ENCODE results near the gene LPP.

The LPP gene

DNA sequence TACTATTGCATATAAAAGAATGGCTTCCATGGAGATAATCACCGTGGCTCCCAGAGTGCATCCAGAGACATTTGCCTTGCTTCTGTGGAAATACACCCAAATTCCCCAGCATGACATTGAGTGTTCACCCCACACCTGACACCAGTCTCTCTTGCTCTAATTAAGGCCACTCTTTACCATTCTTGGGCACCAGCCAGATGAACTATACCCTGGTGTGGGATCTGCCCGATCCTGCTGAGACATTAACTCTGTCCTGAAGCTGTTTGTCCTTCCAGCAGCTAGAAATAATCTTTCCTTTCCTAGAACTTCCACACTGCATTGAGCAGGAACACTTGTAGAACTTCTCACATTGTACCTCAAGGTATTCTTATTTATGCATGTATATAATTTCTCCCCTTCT lies 105.2 kb downstream of the LPP start:
- DNase-seq = peak; percentile 10

- no peak for DNase-seq
These were observed 105.6 kb downstream of the LPP start for GRCh38 chr3:188259596-188259995.

- no peak for DNase-seq
These were observed 107.1 kb downstream of the LPP start for GRCh38 chr3:188261011-188261410.

GRCh38 chr3:188262488-188262887 lies 108.5 kb downstream of the LPP start:
- DNase-seq = no peak

GRCh38 chr3:188262913-188263683 lies 109.1 kb downstream of the LPP start:
- peak; percentile 62 for DNase-seq

DNA sequence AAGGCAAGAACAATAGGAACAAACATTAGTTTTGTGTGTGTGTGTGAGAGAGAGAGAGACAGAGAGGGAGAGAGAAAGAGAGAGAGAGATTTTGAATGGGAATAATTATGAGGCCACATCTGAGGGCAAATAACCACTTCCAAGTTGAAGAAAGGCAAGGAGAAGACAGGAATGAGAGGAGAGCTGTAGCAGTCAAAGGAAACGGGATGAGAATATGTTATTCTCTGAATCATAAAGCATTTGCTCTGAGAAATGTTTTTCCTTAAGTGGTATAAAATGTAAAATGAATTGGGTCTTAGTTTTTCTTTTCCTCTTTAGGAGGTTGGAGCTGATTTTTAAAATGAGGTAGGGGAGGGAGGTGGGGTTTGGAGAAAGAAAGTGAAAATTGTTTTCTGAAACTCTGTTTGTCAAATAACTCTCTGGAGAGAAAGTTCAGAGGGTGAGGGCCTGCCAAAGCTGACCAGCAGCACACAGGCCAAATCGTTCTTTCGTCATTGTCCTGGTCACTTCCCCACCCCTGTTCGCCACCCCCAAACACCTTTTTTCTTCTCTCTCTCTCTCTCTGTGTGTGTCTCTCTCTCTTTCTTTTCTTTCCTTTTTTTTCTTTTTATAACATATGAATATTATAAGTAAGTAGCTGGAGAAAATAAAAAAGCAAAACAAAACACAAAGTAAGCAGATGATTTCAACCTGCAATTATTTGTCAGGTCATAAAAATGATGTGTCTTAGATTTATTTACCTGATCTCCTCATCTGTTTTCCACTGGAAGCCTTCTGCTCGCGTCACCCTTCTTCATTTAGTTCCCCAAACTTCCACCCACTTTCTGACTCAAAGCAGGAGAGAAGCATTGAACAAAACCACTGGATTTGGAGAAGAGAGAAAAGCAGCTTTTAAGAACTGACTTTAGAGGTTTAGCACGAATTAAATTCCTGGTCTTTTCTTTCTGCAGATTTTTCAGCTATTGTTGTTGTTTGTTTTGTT lies 110.6 kb downstream of the LPP start:
- DNase-seq = no peak

DNA sequence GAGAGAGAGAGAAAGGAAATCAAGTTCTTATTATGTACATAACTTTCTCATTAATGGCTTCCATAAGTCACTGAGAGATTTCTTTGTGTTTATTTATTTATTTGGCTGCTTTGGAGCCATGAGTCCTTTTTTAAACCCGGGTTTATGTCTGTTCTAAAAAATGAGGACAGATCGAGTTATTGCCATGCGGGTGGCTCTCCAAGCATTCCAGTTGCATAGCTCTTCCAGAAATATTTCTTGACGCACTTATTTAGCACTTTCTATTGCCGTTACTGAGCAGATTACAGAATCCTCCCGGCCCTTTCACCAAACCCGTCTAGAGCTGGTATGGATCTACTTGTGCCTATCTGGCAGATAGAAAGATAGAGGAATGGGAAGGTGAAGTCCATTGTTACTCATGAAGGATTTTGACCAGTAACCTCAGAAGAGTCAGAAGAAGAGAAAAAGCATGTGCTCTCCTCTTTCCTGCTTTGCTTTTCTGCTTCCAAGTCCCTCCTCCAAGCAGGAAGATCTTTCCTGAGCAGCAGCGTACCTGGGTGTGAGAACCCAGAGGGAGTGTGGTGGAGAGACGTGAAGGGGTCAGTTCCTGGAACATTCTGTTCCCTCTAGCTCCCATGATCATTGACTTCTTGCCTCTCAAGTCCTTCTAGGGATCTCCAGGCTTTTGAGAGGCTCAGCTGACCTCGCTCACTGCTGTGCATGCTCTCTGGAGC lies 112.8 kb downstream of the LPP start:
- DNase-seq = no peak

GRCh38 chr3:188267790-188268335 lies 113.9 kb downstream of the LPP start:
- DNase-seq = no peak

GRCh38 chr3:188268336-188268735 lies 114.4 kb downstream of the LPP start:
- no peak for DNase-seq

DNA sequence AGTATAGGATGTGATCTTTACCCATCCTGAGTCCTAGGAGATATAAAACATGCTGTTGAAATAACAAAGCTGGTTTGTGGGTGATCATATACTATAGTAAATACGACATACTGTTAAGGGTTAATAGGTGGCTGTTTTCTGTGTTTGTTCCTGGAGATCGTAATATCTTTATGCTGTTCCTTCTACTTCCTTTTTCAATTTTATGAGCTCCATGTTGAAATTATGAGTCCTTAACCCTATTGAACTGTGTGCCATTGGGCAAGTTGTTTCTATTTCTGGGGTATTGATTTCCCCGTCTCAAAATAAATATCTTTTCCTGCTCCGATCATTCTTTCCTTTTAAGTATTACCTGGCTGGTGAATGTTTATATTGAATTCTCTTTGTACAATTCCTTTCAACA lies 115.1 kb downstream of the LPP start:
- no peak for DNase-seq

DNA sequence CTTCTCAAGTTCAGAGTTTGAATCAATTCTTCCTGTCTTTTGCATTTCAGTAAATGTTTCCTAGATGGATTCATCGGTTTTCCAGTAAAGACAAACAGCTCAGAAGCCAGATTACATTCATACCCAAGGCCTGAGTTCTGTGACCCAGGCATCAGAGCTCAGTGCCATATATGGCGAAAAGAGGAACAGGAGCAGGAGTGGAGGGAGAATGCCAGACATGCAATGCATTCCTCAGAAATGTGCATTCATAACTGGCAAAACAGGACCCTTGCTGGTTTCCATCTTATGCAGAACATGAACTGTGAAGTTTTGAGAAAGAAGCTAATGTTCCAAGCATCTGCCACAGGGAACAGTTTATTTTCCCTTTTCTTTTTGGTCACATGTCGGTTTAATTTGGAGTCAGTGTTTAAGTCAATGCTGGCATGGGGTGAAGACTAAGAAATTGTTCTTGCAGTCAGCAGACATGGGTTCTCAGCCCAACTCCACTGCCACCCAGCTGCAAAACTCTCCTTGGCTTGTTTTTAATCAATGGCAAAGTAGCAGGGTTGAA lies 116.5 kb downstream of the LPP start:
- no peak for DNase-seq

- no peak for DNase-seq
These were observed 117.4 kb downstream of the LPP start for GRCh38 chr3:188271226-188271914.

- no peak for DNase-seq
These were observed 118.8 kb downstream of the LPP start for GRCh38 chr3:188272481-188273372.

DNA sequence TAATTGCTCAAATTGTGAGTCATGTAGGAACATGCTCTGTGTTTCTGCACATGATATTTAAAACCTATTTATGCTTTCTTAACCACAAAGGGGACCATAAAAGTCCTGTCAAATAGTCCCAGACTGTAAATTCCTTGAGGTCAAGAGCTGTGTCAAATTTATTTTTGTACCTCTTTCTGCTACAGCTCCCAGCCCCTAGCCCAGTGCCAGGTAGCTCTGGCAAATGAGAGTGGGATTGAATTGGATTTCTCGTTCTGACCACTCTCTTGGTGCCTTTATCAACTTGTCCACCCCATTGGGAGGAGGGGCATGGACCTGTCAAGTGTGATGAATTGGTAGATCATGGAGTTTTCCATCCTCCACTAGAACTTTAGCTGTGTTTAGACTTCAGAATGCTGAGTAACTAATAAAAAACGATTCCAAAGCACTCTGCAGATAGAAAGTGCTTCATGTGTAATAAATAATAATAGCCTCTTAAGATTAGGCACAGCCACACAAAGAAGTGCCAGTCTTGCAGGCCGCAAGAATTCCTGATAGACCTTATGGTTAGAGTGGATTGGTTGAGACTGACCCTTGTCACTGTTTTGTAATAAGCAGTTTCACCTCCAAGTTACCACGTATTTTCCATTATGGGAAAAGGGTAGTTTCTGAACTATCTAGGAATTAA lies 120.4 kb downstream of the LPP start:
- no peak for DNase-seq

- DNase-seq = no peak
These were observed 122.4 kb downstream of the LPP start for GRCh38 chr3:188276375-188276774.

GRCh38 chr3:188278717-188279324 lies 124.9 kb downstream of the LPP start:
- DNase-seq = no peak

- DNase-seq = no peak
These were observed 125.8 kb downstream of the LPP start for GRCh38 chr3:188279502-188280335.

GRCh38 chr3:188280627-188281026 lies 126.7 kb downstream of the LPP start:
- DNase-seq = no peak

DNA sequence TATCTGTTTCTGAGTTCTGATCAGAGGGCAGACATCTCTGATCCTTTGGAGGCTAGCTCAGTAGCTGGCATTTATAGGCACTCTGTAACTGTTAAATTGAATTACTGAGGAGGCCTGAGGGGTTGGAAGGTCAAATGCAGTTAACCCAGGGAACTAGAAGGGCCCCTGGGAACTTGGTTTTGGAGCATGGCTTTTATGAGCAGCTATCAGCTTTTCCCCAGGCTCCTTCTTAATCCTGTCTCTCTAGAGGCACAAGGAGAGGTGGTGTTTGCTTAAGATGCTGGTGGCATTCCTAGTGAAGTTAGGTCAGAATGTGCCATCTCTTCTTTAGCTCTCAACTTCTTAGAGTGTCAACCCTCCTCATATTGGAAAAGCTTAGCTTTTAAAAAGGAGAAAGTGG lies 128.9 kb downstream of the LPP start:
- DNase-seq = no peak
